SK-N-SH (cell line): ENCODE results near the gene GSDMA. TPM values are rescaled to one million over a fixed set of nuclear protein-coding genes. Genes with fewer than 3 reads are reported as not detected.

Experiments
- CTCF ChIA-PET: fragments of 300-600, 350-600 bp; formaldehyde crosslinking; extraction: SDS; loops from one replicate; lab custom pipeline; 2021; lab: Yijun Ruan, JAX
- POLR2A ChIA-PET: fragments of 350-600 bp; sonication (Branson Sonifier 250); formaldehyde crosslinking; extraction: SDS; loops from one replicate; lab custom pipeline; 2020; ENCODE audit warnings: antibody characterized with exemption, inconsistent platforms; lab: Yijun Ruan, JAX
- DNase-seq: peaks from one replicate; pipeline ENCODE4 v3.0.0; 2012
- H2AFZ ChIP-seq: fragments of 200-600 bp; sonication (generic); 2 replicates; pipeline ENCODE4 v1.8.1; 2016; ENCODE audit warnings: antibody characterized with exemption, mild to moderate bottlenecking, low read depth
- H3F3A ChIP-seq: fragments of 200-600 bp; sonication (generic); replicated peaks from 2 replicates; pipeline ENCODE3; 2016; ENCODE audit warnings: antibody characterized with exemption, mild to moderate bottlenecking; ENCODE audit not compliant: insufficient read depth
- H3K27ac ChIP-seq, 2 experiments: fragments of 200-500 bp in 1 of 2; fragments of 200-600 bp in 1 of 2; sonication (Bioruptor generic) in 1 of 2; sonication (generic), shearing (Covaris generic) in 1 of 2; 2 replicates each; pipeline versions ENCODE4 v1.5.1 to v1.6.1; 2014 to 2016; ENCODE audit warnings: low read depth in 2 of 2, inconsistent platforms in 1 of 2, low read length in 1 of 2, mild to moderate bottlenecking in 1 of 2, mixed read lengths in 1 of 2
- H3K27me3 ChIP-seq: fragments of 200-600 bp; sonication (generic), shearing (Covaris generic); 2 replicates; pipeline ENCODE4 v1.6.1; 2016; ENCODE audit warnings: mixed run types; ENCODE audit not compliant: insufficient read depth
- H3K36me3 ChIP-seq, 2 experiments: fragments of 200-500 bp in 1 of 2; fragments of 200-600 bp in 1 of 2; sonication (Bioruptor generic) in 1 of 2; sonication (generic) in 1 of 2; replicated peaks in 1 of 2; 2 replicates each; pipeline versions ENCODE3 to v1.5.1; 2014 to 2016; ENCODE audit warnings: low read length in 1 of 2, mild to moderate bottlenecking in 1 of 2; ENCODE audit not compliant: insufficient read depth in 2 of 2, control insufficient read depth in 1 of 2
- H3K4me1 ChIP-seq, 2 experiments: fragments of 200-500 bp in 1 of 2; fragments of 200-600 bp in 1 of 2; sonication (Bioruptor generic) in 1 of 2; sonication (generic), shearing (Covaris generic) in 1 of 2; 2 replicates each; pipeline versions ENCODE4 v1.5.1 to v1.6.1; 2014 to 2016; ENCODE audit warnings: low read depth in 1 of 2, low read length in 1 of 2, mixed run types in 1 of 2; ENCODE audit not compliant: insufficient read depth in 2 of 2, control insufficient read depth in 1 of 2
- H3K4me2 ChIP-seq: fragments of 200-600 bp; sonication (generic), shearing (Covaris generic); 2 replicates; pipeline ENCODE4 v1.6.1; 2017; ENCODE audit warnings: mixed run types
- H3K4me3 ChIP-seq, 2 experiments: fragments of 200-500 bp in 1 of 2; fragments of 200-600 bp in 1 of 2; sonication (Bioruptor generic) in 1 of 2; sonication (generic), shearing (Covaris generic) in 1 of 2; 2 replicates each; pipeline versions ENCODE4 v1.5.1 to v1.8.1; 2014 to 2016; ENCODE audit warnings: low read depth in 2 of 2, inconsistent platforms in 1 of 2, low read length in 1 of 2, mild to moderate bottlenecking in 1 of 2, mixed read lengths in 1 of 2, moderate library complexity in 1 of 2
- H3K79me2 ChIP-seq: fragments of 200-600 bp; sonication (generic); 2 replicates; pipeline ENCODE4 v1.8.1; 2017; ENCODE audit warnings: mild to moderate bottlenecking; ENCODE audit not compliant: insufficient read depth
- H3K9ac ChIP-seq: fragments of 200-600 bp; sonication (generic); 2 replicates; pipeline ENCODE4 v1.6.1; 2017; ENCODE audit warnings: mixed run types
- H3K9me2 ChIP-seq: fragments of 200-600 bp; sonication (generic); 2 replicates; pipeline ENCODE4 v1.6.1; 2017; ENCODE audit warnings: mixed run types
- H3K9me3 ChIP-seq: fragments of 200-600 bp; sonication (generic); 2 replicates; pipeline ENCODE4 v1.6.1; 2017; ENCODE audit warnings: mixed run types, mild to moderate bottlenecking, moderate library complexity
- H4K20me1 ChIP-seq: fragments of 200-600 bp; sonication (generic); 2 replicates; pipeline ENCODE4 v1.6.1; 2017; ENCODE audit warnings: mild to moderate bottlenecking, mixed run types; ENCODE audit not compliant: insufficient read depth
- FOSL2 ChIP-seq: IDR thresholded peaks from 2 replicates; pipeline ENCODE4 v1.4.0; 2012; ENCODE audit warnings: low read depth, mild to moderate bottlenecking, moderate library complexity, borderline replicate concordance
- FOXJ3 ChIP-seq: sonication (generic); formaldehyde crosslinking; IDR thresholded peaks from 2 replicates; pipeline ENCODE4 v1.5.1; 2020; ENCODE audit warnings: mild to moderate bottlenecking, missing genetic modification reagents
- GABPA ChIP-seq: IDR thresholded peaks from 2 replicates; pipeline ENCODE4 v1.4.0; 2012; ENCODE audit warnings: low read depth, mild to moderate bottlenecking
- GATA2 ChIP-seq: sonication (generic); formaldehyde crosslinking; IDR thresholded peaks from 2 replicates; pipeline ENCODE4 v1.5.0; 2020; ENCODE audit warnings: mild to moderate bottlenecking, missing genetic modification reagents
- POLR2AphosphoS5 ChIP-seq: IDR thresholded peaks from 2 replicates; pipeline ENCODE4 v1.6.1; 2012; ENCODE audit warnings: low read depth, low read length
- RAD21 ChIP-seq: IDR thresholded peaks from 2 replicates; pipeline ENCODE4 v1.6.1; 2012; ENCODE audit warnings: mild to moderate bottlenecking, low read length
- RCOR1 ChIP-seq: fragments of 150-350 bp; IDR thresholded peaks from 2 replicates; pipeline ENCODE4 v1.6.1; 2017; ENCODE audit warnings: antibody characterized with exemption, low read length
- REST ChIP-seq: IDR thresholded peaks from 2 replicates; pipeline ENCODE4 v1.6.1; 2012; ENCODE audit warnings: mild to moderate bottlenecking, low read depth, low read length, moderate library complexity
- RFX5 ChIP-seq: IDR thresholded peaks from 2 replicates; pipeline ENCODE4 v1.6.1; 2012; ENCODE audit warnings: mild to moderate bottlenecking, improper control_type of control experiment, low read length
- RXRA ChIP-seq: IDR thresholded peaks from 2 replicates; pipeline ENCODE4 v1.4.0; 2012; ENCODE audit warnings: low read depth, mild to moderate bottlenecking, borderline replicate concordance
- SMC3 ChIP-seq: IDR thresholded peaks from 2 replicates; pipeline ENCODE4 v1.6.1; 2012; ENCODE audit warnings: low read depth, low read length, improper control_type of control experiment
- TCF12 ChIP-seq: IDR thresholded peaks from 2 replicates; pipeline ENCODE4 v1.4.0; 2012
- TEAD4 ChIP-seq: IDR thresholded peaks from 2 replicates; pipeline ENCODE4 v1.4.0; 2012; ENCODE audit warnings: mild to moderate bottlenecking, borderline replicate concordance; ENCODE audit not compliant: insufficient read depth
- YY1 ChIP-seq: IDR thresholded peaks from 2 replicates; pipeline ENCODE4 v1.4.0; 2012; ENCODE audit warnings: low read depth, mild to moderate bottlenecking
- ZBTB33 ChIP-seq: IDR thresholded peaks from 2 replicates; pipeline ENCODE4 v1.4.0; 2012; ENCODE audit warnings: low read depth, borderline replicate concordance
- WGBS: methylation state at CpG from one replicate; pipeline ENCODE4 v1.1.6; 2017; ENCODE audit warnings: low lambda C conversion rate; 5-methylcytosine and 5-hydroxymethylcytosine counted together
- polyA plus RNA-seq, 3 experiments: library from polyadenylated mRNA; depleted of rRNA; stranded (reverse); fragments of >200 nt; gene quantifications; 2 replicates each; pipeline ENCODE4 v1.2.3, GENCODE V29; 2012
- TF ChIP-seq, protein P1 (sequence below): fragments of 150-350 bp; IDR thresholded peaks from 2 replicates; pipeline ENCODE4 v1.6.1; 2017; ENCODE audit warnings: antibody characterized with exemption, low read length, low read depth, borderline replicate concordance
- TF ChIP-seq, protein P2 (sequence below): fragments of 150-350 bp; IDR thresholded peaks from 2 replicates; pipeline ENCODE4 v1.6.1; 2016; ENCODE audit warnings: mild to moderate bottlenecking, low read depth, low read length
- TF ChIP-seq, protein P3 (sequence below): fragments of 200-600 bp; sonication (generic); IDR thresholded peaks from 2 replicates; pipeline ENCODE4 v1.6.1; 2017; ENCODE audit warnings: antibody characterized with exemption, mild to moderate bottlenecking, moderate library complexity

Gene GSDMA
- polyA plus RNA-seq, 1 of the 3 experiments (the other 2 are of a cell fraction), result not detected

GRCh38 chr17:39921323-39921722, 41.5 kb upstream of the GSDMA start:
- DNase-seq, result no peak
- H3K4me2 ChIP-seq, result no peak overlapping the region
- H3F3A ChIP-seq, result no peaks in the 10 kb centered on the region
- no peak for TF ChIP-seq FOXJ3 (CRISPR knock-in tag)
- no peak for TF ChIP-seq RXRA
- TF ChIP-seq RFX5, result no peak
- no peak for TF ChIP-seq FOSL2
- no peak for TF ChIP-seq RAD21
- TF ChIP-seq, protein P1, sequence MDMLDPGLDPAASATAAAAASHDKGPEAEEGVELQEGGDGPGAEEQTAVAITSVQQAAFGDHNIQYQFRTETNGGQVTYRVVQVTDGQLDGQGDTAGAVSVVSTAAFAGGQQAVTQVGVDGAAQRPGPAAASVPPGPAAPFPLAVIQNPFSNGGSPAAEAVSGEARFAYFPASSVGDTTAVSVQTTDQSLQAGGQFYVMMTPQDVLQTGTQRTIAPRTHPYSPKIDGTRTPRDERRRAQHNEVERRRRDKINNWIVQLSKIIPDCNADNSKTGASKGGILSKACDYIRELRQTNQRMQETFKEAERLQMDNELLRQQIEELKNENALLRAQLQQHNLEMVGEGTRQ, result no peak
- TF ChIP-seq ZBTB33, result no peak
- no peak for TF ChIP-seq YY1
- TF ChIP-seq RCOR1, result no peak
- TF ChIP-seq SMC3, result no peak
- TF ChIP-seq, protein P2, sequence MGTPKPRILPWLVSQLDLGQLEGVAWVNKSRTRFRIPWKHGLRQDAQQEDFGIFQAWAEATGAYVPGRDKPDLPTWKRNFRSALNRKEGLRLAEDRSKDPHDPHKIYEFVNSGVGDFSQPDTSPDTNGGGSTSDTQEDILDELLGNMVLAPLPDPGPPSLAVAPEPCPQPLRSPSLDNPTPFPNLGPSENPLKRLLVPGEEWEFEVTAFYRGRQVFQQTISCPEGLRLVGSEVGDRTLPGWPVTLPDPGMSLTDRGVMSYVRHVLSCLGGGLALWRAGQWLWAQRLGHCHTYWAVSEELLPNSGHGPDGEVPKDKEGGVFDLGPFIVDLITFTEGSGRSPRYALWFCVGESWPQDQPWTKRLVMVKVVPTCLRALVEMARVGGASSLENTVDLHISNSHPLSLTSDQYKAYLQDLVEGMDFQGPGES, result no peak
- TF ChIP-seq TCF12, result no peak
- no peak for TF ChIP-seq GABPA
- TF ChIP-seq, protein P3, sequence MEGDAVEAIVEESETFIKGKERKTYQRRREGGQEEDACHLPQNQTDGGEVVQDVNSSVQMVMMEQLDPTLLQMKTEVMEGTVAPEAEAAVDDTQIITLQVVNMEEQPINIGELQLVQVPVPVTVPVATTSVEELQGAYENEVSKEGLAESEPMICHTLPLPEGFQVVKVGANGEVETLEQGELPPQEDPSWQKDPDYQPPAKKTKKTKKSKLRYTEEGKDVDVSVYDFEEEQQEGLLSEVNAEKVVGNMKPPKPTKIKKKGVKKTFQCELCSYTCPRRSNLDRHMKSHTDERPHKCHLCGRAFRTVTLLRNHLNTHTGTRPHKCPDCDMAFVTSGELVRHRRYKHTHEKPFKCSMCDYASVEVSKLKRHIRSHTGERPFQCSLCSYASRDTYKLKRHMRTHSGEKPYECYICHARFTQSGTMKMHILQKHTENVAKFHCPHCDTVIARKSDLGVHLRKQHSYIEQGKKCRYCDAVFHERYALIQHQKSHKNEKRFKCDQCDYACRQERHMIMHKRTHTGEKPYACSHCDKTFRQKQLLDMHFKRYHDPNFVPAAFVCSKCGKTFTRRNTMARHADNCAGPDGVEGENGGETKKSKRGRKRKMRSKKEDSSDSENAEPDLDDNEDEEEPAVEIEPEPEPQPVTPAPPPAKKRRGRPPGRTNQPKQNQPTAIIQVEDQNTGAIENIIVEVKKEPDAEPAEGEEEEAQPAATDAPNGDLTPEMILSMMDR, result no peak
- no peak for TF ChIP-seq POLR2AphosphoS5
- TF ChIP-seq GATA2, result no peak
- no peak for TF ChIP-seq TEAD4
- TF ChIP-seq REST, result no peak
- no peaks in the 10 kb centered on the region for H3K9me3 ChIP-seq
- H3K4me3 ChIP-seq, result no peak overlapping the region
- H3K79me2 ChIP-seq, result peaks cover 27% of the 10 kb centered on the region
- H2AFZ ChIP-seq, result no peak overlapping the region
- H3K27me3 ChIP-seq, result no peaks in the 10 kb centered on the region
- H3K4me1 ChIP-seq, result peaks cover 0 to 17% of the 10 kb centered on the region in 2 experiments; a peak in 1 of 4 replicates
- H3K27ac ChIP-seq, result no peak overlapping the region
- peaks cover 25% of the 10 kb centered on the region for H4K20me1 ChIP-seq
- H3K9me2 ChIP-seq, result no peaks in the 10 kb centered on the region
- ChIA-PET POLR2A (no interaction called here), CTCF (interaction anchor here (0.6 to 1.1 kb wide), 2 partner anchors 38 to 59 kb away, joined by 3 to 6 read pairs; partner anchors contain the start of gene PSMD3)
- WGBS, result 87% methylated on average over 5 of the region's 5 CpGs
- peaks cover 9 to 42% of the 10 kb centered on the region in 2 experiments for H3K36me3 ChIP-seq
- H3K9ac ChIP-seq, result no peak overlapping the region
